HT-29 (cell line): ENCODE measurements around the gene TCF7L1. TPM values are rescaled to one million over a fixed set of nuclear protein-coding genes. Genes with fewer than 3 reads are reported as not detected.

Experiments used
- DNase-seq: peaks from one replicate; pipeline ENCODE4 v3.0.0-alpha.2; 2015; ENCODE audit warnings: low spot score
- total RNA-seq: library from RNA; depleted of rRNA; stranded (reverse); fragments of >200 nt; shearing (Covaris generic); gene quantifications from 2 replicates; pipeline ENCODE4 v1.2.3, GENCODE V29; 2014

Gene TCF7L1
- total RNA-seq, 1 experiment from 2014 or later = not detected

DNA sequence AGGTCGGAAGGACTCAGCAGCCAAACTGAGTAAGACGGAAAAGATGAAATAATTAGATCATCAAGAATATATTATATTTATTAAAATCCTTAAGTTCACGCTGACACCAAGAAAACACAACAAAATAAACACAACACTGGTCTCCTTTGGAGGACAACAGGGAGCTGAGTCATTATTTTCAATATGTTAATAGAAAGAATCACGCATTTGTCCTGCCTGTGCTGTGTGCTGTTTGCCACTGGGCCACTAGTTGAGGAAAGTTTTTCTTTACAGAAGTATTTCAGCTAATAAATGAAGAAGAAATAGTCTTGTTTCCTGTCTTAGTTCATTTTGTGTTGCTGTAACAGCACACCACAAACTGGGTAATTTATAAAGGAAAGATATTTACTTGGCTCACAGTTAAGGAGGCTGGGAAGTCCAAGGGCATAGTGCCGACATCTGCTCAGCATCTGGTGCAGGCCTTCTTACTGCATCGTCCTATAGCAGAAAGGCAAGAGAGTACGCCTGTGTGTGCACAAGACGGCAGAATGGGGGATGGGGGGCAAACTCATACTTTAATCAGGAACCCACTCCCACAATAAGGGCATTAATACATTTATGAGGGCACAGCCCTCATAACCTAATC is 88.0 kb downstream of the TCF7L1 start:
- no peak for DNase-seq

GRCh38 chr2:85222792-85223191 is 89.6 kb downstream of the TCF7L1 start:
- no peak for DNase-seq

GRCh38 chr2:85226783-85227182 is 93.6 kb downstream of the TCF7L1 start:
- DNase-seq = no peak

DNA sequence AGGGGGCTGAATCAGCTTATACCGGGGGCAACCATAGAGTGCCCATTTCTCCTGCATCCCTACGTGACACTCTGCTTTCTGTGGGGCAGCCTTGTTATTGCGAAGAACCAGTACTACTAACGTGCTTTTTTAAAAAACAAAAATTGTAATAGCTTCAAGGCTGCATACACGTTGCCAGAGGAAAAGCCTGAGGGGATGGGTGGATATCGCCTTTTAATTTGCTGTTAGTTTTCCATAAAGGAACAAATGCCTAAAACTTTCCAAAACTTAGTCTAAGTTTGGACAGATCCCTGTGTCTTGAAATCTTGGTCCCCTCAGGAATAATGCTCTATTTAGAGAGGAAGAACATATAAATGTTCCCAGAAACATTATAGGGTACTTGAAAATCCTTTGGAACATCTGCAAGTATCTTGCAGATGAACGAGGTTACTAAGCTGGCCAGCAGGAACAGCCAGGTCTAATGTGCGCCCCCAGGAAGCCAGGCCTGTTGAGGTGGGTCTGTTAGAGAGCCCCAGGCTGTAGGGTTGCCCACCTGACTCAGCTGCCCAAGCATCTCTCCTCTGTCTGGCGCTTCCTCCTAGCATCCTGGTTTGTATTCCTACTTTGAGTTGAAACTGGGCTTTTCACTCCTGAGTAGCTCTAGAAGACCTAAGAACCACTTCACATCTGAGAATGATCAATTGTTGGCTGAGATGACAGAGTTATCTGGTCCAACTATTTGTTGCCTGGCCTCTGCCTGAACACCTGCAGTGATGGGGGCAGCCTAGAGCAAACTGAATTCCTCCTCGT is 97.7 kb downstream of the TCF7L1 start:
- no peak for DNase-seq

- no peak for DNase-seq
Observed at GRCh38 chr2:85231468-85231805, 98.2 kb downstream of the TCF7L1 start.

DNA sequence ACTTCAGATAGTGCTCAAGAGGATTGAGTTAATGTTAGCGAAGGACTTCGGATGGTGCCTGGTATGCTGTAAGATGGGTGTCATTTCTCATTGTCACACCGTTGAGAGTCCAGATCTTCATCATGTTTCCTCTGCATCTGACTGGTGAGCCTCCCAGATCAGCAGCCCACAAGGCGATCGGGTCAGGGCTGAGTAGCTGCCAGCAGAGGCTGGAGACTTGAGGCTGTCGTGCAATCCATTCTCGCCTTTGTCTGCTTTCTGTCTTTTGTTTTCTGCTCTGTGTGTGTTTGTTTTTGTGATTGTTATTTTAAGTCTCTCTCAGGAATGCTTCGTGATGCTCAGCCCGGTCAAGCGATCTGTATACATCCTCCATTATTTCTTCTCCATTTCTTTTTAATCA is 98.8 kb downstream of the TCF7L1 start:
- no peak for DNase-seq

DNA sequence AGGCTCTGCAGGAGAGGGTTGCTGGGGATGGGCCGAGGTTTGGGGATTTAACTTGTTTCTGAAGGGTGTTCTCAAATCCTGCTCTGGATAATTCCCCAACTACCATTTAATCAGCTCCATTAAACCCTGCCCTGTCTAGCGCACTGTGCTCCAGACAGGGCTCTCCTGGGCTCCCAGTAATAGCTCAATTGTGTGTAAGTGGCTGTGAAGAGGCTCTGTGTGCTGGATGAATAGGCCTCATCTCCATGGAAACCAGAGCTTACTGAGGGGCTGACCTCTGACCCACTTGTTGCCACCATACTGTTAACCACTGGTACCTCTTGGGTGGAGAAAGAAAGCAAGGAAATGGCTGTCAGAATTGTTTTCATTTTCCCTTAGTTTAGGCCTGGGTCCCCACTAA is 101.7 kb downstream of the TCF7L1 start:
- DNase-seq = no peak

DNA sequence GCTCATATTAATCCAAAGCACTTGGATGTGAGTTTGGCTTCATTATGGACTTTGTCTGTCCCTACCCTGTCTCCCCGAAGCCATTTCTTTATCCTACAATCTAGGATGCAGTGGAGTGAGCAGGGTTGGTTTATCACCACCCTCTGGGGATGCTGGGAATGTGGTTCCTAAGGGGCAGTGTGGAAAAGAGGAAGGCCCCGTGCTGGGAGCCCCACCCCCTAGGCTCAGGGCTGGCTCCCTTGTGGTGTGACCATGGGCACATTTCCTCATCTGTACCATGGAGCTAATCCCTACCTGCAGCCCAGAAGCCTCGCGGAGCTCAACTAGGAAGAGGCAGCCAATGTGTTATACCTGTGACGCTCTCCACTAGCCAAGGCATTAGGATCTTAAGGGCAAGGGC is 102.1 kb downstream of the TCF7L1 start:
- no peak for DNase-seq

GRCh38 chr2:85236084-85236483 is 102.9 kb downstream of the TCF7L1 start:
- DNase-seq = no peak

DNA sequence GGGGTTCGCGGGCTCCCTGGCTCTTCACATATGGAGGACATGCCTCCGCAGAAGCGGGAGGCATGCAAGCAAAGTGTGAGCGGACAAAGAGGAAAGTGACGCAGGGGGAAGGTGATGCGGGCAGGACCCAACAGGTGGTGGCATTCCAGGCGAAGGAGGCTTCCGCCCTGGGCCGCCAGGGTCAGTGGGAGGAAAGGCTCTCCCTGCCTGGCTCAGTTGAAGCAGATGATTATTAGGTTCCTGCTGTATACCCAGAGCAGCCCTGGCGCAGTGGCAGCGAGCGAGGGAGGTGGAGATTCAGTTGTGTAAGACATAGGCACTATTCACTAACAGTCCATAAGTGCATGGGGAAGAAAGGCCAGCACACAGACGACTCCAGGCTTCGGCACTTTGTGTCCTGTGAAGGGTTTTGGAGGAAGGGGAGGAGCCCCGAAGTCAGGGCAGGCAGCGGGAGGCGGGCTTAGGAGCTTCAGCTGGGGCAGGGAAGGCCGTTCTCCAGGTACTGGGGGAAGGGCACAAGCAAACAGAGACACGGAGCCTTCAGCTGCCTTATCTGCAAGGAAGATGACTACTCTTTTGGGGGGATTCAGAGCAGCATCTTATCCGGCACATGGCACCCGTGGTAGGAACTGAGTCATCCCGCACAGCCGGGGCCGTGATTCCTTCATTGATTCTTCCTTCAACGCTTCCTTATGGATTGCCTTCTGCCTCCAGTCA is 104.8 kb downstream of the TCF7L1 start:
- DNase-seq = no peak

DNA sequence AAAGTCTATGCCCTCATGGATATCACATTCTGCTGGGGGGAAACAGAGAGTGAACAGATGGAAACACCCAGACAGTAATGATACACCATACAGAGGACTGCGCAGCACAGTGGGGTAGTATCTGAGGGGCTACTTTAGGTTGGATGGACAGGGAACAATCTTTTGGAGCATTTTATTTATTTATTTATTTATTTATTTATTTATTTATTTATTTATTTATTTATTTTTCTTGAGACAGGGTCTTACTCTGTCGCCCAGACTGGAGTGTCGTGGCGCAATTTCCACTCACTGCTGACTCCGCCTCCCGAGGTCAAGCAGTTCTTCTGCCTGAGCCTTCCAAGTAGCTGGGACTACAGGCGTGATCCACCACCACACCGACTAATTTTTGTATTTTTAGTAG is 105.4 kb downstream of the TCF7L1 start:
- no peak for DNase-seq

- no peak for DNase-seq
Observed at GRCh38 chr2:85239102-85239501, 105.9 kb downstream of the TCF7L1 start.

DNA sequence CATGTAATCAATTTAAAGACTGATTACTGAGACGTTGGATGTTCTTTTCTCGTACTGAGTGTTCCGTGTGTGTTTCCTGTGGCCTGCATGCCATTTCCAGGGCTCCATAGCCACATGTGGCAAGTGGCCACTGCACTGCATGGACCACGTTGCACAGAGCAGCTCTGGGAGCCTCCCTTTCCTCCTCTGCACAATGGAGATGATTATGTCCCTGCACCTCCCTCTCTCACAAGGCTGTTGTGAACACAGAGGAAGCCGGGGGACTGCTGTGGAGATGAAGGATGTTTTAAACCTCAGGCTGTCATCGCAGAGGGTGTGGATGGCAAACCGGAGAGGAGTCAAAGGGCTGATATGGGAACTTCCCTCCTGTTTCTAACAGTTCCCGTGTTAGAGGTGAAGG is 106.9 kb downstream of the TCF7L1 start:
- DNase-seq = no peak

GRCh38 chr2:85242321-85242720 is 109.1 kb downstream of the TCF7L1 start:
- no peak for DNase-seq

- DNase-seq = peak; percentile 30
Observed at GRCh38 chr2:85243101-85244072, 110.2 kb downstream of the TCF7L1 start.

DNA sequence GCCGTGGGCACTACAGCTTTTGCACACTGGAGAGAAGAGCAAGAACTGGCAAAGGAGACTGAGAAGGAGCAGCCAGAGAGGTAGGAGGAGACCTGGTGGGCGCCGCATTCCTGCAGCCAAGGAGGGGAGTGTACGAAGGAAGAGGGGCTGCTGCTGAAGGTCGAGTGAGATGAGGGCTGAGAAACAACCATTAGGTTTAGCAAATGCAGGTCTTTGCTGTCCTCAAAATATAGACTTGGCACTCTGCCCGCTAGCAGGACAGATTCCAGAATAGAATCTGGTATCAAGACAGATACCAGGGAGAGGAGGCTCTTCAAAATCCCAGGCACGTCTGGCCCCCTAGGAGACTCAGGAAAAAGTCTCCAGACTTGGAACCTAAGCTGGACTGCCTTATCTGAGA is 111.6 kb downstream of the TCF7L1 start:
- DNase-seq = no peak

DNA sequence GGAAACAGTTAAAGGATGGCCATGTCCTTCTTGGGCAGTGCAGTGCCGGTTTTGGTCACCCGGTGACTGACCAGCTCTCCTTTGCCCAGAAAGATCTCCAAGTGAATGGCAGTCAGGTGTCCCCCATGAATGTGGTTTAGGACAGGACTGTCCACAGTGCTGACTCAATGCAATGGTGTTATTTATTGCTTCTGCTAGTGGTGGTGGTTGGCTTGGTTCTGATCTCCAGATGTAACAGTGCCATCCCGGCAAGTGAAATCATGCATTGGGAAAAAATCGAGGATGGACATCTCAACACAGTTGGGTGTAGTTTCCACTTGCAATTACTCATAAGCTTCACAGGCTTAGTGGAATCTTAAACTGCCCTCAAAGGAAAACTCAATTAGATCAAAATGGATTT is 112.7 kb downstream of the TCF7L1 start:
- DNase-seq = no peak

GRCh38 chr2:85246348-85246747 is 113.2 kb downstream of the TCF7L1 start:
- DNase-seq = no peak

GRCh38 chr2:85247610-85248009 is 114.4 kb downstream of the TCF7L1 start:
- no peak for DNase-seq

GRCh38 chr2:85248773-85249509 is 115.7 kb downstream of the TCF7L1 start:
- peak; percentile 61 for DNase-seq

DNA sequence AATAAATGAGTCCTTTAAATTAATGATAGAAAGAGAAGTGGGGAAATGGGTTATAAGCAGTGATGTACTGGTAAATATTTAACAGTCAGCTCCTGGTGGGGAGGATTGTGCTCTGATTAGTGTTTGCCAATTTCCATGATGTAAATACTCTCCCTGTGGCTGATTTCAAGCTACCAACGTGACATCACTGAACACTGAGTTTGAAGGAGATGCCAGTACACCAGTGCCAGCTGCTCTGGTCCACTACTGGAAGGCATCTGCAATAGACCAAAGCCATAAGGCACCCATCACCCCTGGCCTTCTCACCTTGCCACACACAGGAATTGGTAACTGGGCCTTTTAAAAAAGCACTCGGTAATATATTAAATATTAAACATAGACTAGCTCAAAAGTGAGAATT is 116.9 kb downstream of the TCF7L1 start:
- no peak for DNase-seq
